HG02610 (cell line): ENCODE data around the gene NOA1.

ENCODE experiments used
- ATAC-seq: cut with Tn5 transposase; IDR thresholded peaks from one replicate; pipeline ENCODE4 v1.9.1; 2021; ENCODE audit warnings: mild to moderate bottlenecking, moderate library complexity; ENCODE audit not compliant: unreplicated experiment

The NOA1 gene

GRCh38 chr4:56977321-56978012 is at the start of gene NOA1:
Gene NOA1, minus strand, starts transcription at chr4:56977606. Its CDS starts 21 bp downstream, at chr4:56977585.
- ATAC-seq: peak; percentile 87

DNA sequence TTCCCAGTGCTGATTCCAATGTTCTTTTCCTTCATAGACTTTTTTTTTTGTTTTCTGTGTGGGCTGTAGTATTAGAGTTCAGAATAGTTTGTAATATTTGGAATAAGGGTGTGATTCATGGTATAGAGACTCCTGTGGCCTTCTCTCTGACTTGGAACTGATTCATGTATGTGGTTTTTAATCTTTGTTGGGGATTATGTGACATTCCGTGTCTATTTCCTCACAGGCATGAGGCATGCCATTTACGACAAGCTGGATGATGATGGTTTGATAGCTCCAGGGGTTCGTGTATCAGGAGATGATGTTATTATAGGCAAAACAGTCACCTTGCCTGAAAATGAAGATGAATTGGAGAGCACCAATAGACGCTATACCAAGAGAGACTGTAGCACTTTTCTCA is 45.7 kb upstream of the NOA1 start:
- no peak for ATAC-seq

DNA sequence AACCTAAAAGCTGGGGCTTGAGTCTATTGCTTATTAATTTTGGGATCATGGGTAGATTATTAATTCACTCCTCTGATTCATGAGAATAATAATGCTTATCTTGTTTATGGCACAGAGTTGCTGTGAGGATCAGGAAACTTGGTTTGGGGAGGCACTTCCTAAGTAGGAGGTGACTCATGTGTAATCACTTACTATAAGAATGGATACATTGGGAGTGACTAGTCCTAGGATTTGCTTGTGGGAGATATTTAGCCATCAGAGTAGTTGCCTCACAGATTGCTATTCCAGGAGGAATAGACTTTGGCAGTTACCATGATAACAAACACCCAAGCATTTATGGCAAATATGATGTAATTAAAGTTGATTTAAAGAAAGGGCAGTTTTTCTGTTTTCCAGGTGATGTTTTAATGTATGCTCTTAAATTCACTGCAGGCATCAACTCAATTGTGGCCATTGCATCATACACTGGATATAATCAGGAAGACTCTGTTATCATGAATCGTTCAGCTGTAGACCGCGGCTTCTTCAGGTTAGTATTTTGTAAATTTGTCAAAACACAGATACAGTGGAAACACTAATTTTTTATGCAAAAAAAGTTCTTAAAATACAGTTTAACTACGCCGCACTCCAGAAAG is 43.2 kb upstream of the NOA1 start:
- ATAC-seq: no peak

DNA sequence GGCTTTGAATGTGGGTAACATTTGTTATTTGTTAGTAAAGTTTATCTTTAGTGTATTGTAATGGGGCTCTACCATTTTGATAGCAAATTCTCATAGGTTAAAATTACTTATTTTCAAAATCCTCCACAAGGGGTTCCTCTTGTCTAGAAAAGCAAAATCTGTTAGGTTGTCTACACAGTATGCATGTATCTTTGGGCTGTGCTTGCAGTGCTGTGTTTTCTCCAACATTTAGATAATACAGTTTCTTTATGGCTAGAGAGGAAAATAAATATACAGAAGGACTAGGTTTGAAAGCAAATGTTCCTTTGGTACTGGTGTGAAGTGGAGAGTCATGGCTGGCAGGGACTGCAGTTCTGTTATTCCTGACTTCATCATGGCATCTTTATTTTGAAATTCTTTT is 41.6 kb upstream of the NOA1 start:
- ATAC-seq: no peak

GRCh38 chr4:57013543-57014120 is 36.2 kb upstream of the NOA1 start:
- no peak for ATAC-seq

- no peak for ATAC-seq
These were observed 22.3 kb upstream of the NOA1 start for GRCh38 chr4:56999751-57000150.

DNA sequence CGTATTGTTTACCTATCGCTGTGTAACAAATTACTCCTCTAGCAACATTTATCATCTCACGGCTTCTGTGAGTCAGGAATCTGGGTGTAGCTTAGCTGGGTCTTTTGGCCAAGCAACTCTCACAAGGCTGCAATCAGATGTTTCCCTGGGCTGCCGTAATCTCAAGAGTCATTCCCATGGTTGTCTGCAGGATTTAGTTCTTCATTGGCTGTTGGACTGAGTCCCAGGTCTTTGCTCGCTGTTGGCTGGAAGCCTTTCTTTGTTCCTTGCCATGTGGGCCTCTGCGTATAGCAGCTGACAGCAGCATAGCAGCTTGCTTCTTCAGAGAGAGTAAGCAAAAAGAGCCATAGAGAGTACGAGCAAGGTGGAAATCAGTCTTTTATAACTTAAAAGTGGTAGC is 18.1 kb upstream of the NOA1 start:
- ATAC-seq: no peak

- ATAC-seq: no peak
These were observed 12.9 kb upstream of the NOA1 start for GRCh38 chr4:56990109-56990905.

GRCh38 chr4:56986952-56987351 is 9.5 kb upstream of the NOA1 start:
- ATAC-seq: no peak

- ATAC-seq: no peak
These were observed 8.8 kb upstream of the NOA1 start for GRCh38 chr4:56986192-56986591.

DNA sequence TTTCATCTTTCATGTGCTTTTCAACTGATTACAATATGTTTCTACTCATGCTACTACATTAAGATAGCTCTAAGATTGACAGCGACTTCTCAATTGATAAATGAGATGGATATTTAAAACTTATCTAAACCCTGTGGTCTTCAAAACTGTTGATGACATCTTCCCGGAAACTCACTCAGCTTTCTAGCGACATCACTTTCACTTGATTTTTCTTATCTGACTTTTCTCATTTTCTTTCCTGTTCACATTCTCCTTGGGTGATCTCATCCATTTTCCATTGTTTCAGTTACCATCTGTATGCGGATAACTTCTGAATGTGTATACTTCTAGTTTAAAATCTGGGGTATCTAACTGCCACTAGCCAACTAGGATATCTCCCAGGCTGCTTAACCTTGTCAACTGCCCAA is 4.4 kb upstream of the NOA1 start:
- no peak for ATAC-seq

- ATAC-seq: no peak
These were observed 2.1 kb upstream of the NOA1 start for GRCh38 chr4:56979421-56980072.

DNA sequence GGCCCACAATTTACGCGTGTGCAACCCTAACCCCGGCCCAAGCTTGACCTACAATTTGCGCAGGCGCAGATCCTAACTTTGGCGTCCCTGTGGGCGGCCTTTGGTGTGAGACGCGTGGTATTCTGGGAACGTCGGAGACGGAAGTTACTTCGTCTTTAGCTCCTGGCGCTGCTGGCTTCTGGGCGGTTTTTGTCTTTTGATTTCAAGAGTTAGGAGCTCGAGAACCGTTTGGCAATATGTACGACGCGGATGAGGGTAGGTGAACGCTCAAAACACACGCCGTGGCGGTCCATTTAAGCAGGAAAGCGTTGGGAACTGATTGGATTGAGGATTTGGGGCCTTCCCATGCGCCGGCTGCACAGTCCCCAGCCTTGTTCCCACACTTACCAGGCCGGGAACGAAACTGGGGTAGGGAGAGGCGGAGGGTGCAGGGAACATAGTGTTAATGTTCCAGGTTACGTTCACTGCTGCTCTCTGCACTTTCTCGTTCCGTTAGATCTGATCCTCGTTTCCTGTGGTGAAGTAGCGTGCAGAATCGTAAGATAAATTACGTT is 1.4 kb upstream of the NOA1 start, which contains the start of gene POLR2B:
TSS of gene POLR2B (plus strand) at position 147 of the 554 bp plus-strand sequence. CDS start at position 237, 90 bp downstream.
- peak; percentile 39 for ATAC-seq

GRCh38 chr4:56976837-56977320 is 527 bp downstream of the NOA1 start:
- peak; percentile 17 for ATAC-seq

GRCh38 chr4:56976283-56976836 is 1.0 kb downstream of the NOA1 start:
- no peak for ATAC-seq

DNA sequence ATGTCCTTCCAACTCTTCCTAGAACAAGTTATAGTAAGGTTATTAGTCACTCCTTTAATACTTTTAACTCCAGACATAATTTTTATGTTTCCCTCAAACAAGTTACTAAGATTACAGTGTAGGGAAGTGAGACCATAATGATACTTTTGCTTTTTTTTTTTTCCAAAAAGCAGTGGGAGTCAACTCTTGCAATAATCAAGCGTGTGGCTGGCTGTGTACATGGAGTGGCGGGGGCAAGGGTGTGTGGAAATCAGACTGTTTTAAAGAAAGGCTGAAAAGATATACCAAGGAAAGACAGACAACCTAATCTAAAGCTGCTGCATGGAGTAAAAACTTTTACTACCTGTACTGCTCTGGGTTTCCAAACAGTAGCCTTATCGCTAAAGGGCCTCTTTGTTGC is 4.1 kb downstream of the NOA1 start:
- ATAC-seq: no peak

- no peak for ATAC-seq
These were observed 4.6 kb downstream of the NOA1 start for GRCh38 chr4:56972809-56973208.

- no peak for ATAC-seq
These were observed 5.0 kb downstream of the NOA1 start for GRCh38 chr4:56972389-56972788.

- ATAC-seq: no peak
These were observed 6.0 kb downstream of the NOA1 start for GRCh38 chr4:56971383-56971782.

DNA sequence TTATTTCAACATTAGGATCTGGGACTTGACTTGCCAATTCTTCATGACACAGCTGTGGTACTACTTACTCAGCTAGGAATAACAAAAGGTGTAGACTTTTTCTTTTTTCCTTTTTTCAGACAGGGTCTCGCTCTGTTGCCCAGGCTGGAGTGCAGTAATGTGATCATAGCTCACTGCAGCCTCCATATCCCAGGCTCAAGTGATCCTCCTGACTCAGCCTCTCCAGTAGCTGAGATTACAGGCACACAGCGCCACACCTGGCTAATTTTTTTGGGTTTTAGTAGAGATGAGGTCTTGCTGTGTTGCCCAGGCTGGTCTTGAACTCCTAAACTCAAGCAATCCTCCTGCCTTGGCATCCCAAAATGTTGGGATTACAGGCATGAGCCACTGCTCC is 16.3 kb downstream of the NOA1 start:
- no peak for ATAC-seq
